Transverse colon (tissue), 4 donors: Measurements from ENCODE around the gene RBM3. TPM values are rescaled to one million over a fixed set of nuclear protein-coding genes. Genes with fewer than 3 reads are reported as not detected.

ENCODE experiments used
- DNase-seq: peaks from one replicate; pipeline ENCODE4 v3.0.0-alpha.2; 2019
- H3K27ac ChIP-seq, 4 donors: fragments of 200-600 bp; sonication (generic); 2 replicates each; pipeline ENCODE4 v1.5.1; 2016 to 2018; ENCODE audit warnings: inconsistent platforms in 4 of 4
- H3K27me3 ChIP-seq: fragments of 200-600 bp; sonication (generic); 2 replicates; pipeline ENCODE4 v1.5.1; 2017; ENCODE audit warnings: inconsistent platforms
- H3K36me3 ChIP-seq, 4 donors: fragments of 200-600 bp; sonication (generic); 2 replicates each; pipeline ENCODE4 v1.5.1; 2017 to 2019; ENCODE audit warnings: inconsistent platforms in 4 of 4
- H3K4me1 ChIP-seq, 4 donors: fragments of 200-600 bp; sonication (generic); 2 replicates each; pipeline ENCODE4 v1.5.1; 2017 to 2020; ENCODE audit warnings: inconsistent platforms in 4 of 4
- H3K4me3 ChIP-seq, 4 donors: fragments of 200-600 bp; sonication (generic); 1 replicate in 1 of 4; 2 replicates in 3 of 4; pipeline versions ENCODE4 v1.5.1 to v1.6.1; 2017 to 2019; ENCODE audit warnings: inconsistent platforms in 4 of 4
- H3K9me3 ChIP-seq, 2 donors: fragments of 200-600 bp; sonication (generic); 2 replicates each; pipeline ENCODE4 v1.5.1; 2017 to 2019; ENCODE audit warnings: inconsistent platforms in 2 of 2
- EP300 ChIP-seq: sonication (generic); formaldehyde crosslinking; IDR thresholded peaks from one replicate; pipeline ENCODE4 v1.6.1; 2017; ENCODE audit warnings: antibody characterized with exemption, low read depth
- POLR2A ChIP-seq: fragments of 450-650 bp; IDR thresholded peaks from one replicate; pipeline ENCODE4 v1.6.1; 2016; ENCODE audit warnings: antibody characterized with exemption, mild to moderate bottlenecking, moderate library complexity
- POLR2AphosphoS5 ChIP-seq, 3 donors: sonication (generic); formaldehyde crosslinking; IDR thresholded peaks; one replicate each; pipeline ENCODE4 v1.6.1; 2016; ENCODE audit warnings: antibody characterized with exemption in 3 of 3
- WGBS, 2 donors: methylation state at CpG; one replicate each; pipeline ENCODE4 v1.1.5; 2018; ENCODE audit warnings: low coverage in 1 of 2; 5-methylcytosine and 5-hydroxymethylcytosine counted together
- in situ Hi-C, 4 donors: fragments of 200-750 bp; cut with MboI; loops; one replicate each; pipeline versions ENCODE4 v1.15.0 to v1.15.1; 2017; ENCODE audit warnings: low sequenced_read_pairs in 3 of 4, low pct_ligation_motif_present in 1 of 4, low pct_unique_long_range_greater_than_20kb in 1 of 4
- intact Hi-C: fragments of 100-400 bp; cut with DNase I; formaldehyde crosslinking; loops from one replicate; pipeline ENCODE4 v1.15.1; 2023; ENCODE audit warnings: low total_unique reads
- total RNA-seq, 4 donors: library from RNA; depleted of rRNA; stranded (reverse); fragments of >200 nt; gene quantifications; one replicate each; pipeline ENCODE4 v1.1.0, GENCODE V29; 2016
- TF ChIP-seq, protein P1 (sequence below), 5 experiments: fragments of 200-600 bp in 3 of 5; fragments of 450-650 bp in 2 of 5; sonication (generic) in 3 of 5; IDR thresholded peaks; 1 replicate in 2 of 5; 2 replicates in 3 of 5; pipeline ENCODE4 v1.5.1; 2016 to 2017; ENCODE audit warnings: antibody characterized with exemption in 5 of 5, inconsistent platforms in 3 of 5, mild to moderate bottlenecking in 2 of 5, moderate library complexity in 1 of 5

RBM3 gene
- total RNA-seq, 4 donors from 2014 or later = 65.7 to 157 (median 127) TPM

DNA sequence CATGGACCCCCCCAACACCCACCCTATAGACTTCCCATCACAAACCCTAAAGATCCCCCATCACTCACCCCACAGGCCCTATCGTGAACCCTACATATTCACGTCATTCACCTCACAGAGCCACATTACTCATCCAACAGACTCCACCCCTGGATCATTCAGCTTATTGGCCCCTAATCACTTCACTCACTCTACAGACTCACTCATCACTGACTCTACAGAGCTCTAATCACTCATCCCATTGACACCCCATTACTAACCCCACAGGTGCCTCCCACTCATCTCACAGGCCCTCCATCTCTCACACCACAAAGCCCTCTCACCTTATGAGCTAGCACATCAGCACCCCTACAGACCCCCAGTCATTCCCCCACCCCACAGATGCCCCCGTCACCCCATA, 41.1 kb upstream of the RBM3 start:
- H3K9me3 ChIP-seq = no peaks in the 10 kb centered on the region
- H3K4me1 ChIP-seq = no peaks in the 10 kb centered on the region
- DNase-seq = no peak
- H3K4me3 ChIP-seq = no peak overlapping the region
- no peaks in the 10 kb centered on the region for H3K27me3 ChIP-seq
- TF ChIP-seq EP300 = no peak
- TF ChIP-seq POLR2AphosphoS5 (IDR thresholded peaks at IDR 0.05) = no peak
- TF ChIP-seq, protein P1, sequence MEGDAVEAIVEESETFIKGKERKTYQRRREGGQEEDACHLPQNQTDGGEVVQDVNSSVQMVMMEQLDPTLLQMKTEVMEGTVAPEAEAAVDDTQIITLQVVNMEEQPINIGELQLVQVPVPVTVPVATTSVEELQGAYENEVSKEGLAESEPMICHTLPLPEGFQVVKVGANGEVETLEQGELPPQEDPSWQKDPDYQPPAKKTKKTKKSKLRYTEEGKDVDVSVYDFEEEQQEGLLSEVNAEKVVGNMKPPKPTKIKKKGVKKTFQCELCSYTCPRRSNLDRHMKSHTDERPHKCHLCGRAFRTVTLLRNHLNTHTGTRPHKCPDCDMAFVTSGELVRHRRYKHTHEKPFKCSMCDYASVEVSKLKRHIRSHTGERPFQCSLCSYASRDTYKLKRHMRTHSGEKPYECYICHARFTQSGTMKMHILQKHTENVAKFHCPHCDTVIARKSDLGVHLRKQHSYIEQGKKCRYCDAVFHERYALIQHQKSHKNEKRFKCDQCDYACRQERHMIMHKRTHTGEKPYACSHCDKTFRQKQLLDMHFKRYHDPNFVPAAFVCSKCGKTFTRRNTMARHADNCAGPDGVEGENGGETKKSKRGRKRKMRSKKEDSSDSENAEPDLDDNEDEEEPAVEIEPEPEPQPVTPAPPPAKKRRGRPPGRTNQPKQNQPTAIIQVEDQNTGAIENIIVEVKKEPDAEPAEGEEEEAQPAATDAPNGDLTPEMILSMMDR (IDR thresholded peaks at IDR 0.05) = no peak
- TF ChIP-seq POLR2A = no peak
- 83% methylated on average over 3 of the region's 3 CpGs; no CpG with 5 or more reads in 1 of the 2 donors for WGBS, 2 donors
- in situ Hi-C loops = no loop called here
- H3K27ac ChIP-seq = no peak overlapping the region
- H3K36me3 ChIP-seq = no peaks in the 10 kb centered on the region
- intact Hi-C loops = no loop called here

DNA sequence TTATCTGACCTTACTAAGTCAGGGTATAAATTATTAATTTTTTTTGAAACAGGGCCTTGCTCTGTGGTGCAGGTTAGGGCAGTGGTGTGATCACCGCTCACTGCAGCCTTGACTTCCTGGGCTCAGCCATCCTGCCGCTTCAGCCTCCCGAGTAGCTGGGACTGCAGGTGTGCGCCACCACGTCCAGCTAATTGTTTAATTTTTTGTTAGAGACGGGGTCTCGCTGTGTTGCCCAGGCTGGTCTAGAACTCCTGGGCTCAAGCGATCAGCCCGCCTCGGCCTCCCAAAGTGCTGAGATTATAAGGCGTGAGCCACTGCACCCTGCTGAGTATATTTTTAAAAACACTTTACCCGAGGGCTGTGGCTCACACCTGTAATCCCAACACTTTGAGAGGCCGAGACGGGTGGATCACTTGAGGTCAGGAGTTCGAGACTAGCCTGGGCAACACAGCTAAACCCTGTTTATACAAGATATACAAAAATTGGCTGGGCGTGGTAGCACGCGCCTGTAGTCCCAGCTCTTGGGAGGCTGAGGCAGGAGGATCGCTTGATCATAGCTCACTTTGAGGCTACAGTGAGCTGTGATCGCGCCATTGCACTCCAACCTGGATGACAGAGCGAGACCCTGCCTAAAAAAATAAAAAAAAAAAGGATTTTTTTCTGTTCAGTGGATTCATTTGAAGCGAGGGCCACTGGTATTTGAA, 35.5 kb upstream of the RBM3 start:
- Histone ChIP-seq H3K9me3 (no peaks in the 10 kb centered on the region), H3K36me3 (no peaks in the 10 kb centered on the region), H3K4me3 (peak overlapping the region in 2 of 4 donors; percentile 57 to 73), H3K27ac (peak overlapping the region; percentile 87 to 92 (median 90)), H3K27me3 (no peaks in the 10 kb centered on the region), H3K4me1 (peaks cover 0 to 10% (median 4%) of the 10 kb centered on the region in 4 donors)
- WGBS, 2 donors = 83% methylated on average over 23 of the region's 23 CpGs; no CpG with 5 or more reads in 1 of the 2 donors
- intact Hi-C loops (no loop called here), in situ Hi-C loops (no loop called here)
- DNase-seq = no peak
- TF ChIP-seq, protein P1 (IDR thresholded peaks at IDR 0.05) = no peak
- TF ChIP-seq POLR2A = no peak
- no peak for TF ChIP-seq EP300
- no peak for TF ChIP-seq POLR2AphosphoS5 (IDR thresholded peaks at IDR 0.05)

DNA sequence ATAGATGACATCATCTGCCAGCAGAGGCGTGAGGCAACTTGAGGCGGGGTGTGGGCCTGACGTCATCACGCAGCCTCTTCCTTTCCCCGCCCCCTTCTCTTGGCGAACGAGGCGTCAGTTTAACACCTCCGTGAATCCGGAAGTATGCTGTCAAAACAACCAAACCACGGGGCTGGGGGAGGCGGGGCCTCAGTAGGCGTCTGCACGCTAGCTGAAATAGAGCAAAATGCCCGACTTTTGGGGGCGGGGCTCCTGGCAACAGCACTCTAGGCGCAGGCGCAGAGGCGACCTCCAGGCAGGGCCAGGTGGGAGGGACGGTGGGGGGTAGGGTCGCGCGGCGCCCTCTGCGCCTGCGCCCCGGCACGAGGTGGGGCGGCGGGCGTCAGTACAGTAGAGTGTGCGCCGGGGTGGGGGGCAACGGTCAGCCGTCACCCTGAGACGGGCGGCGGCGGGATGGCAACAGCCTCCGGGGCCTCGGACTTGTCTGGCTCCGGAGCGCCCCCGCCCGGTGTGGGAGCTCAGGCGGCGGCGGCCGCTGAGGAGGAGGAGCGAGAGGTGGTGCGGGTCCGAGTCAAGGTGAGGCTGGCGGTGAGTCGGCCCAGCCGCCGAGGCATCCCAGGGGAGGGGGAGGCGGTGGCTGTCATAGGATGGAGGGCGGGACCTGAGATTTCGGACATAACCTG, 34.8 kb upstream of the RBM3 start, which contains the start of gene TBC1D25:
Gene TBC1D25, plus strand, starts transcription at position 370 of the 683 bp plus-strand sequence. Its CDS starts 84 bp downstream, at position 454.
- WGBS, 2 donors = 65% methylated on average over 58 of the region's 59 CpGs; no CpG with 5 or more reads in 1 of the 2 donors
- intact Hi-C loops (no loop called here), in situ Hi-C loops (no loop called here)
- Histone ChIP-seq H3K4me1 (peaks cover 0 to 10% (median 4%) of the 10 kb centered on the region in 4 donors), H3K4me3 (peak within 1 kb of the TSS; percentile 49 to 73 (median 58)), H3K9me3 (no peaks in the 10 kb centered on the region), H3K27ac (peak within 1 kb of the TSS; percentile 87 to 92 (median 90)), H3K27me3 (no peaks in the 10 kb centered on the region), H3K36me3 (no peaks in the 10 kb centered on the region)
- TF ChIP-seq, protein P1 (IDR thresholded peaks at IDR 0.05) = peak in 4 of 5 experiments; percentile 32 to 61 (median 46)
- TF ChIP-seq EP300 (no peak), POLR2A (peak; percentile 74), POLR2AphosphoS5 (IDR thresholded peaks at IDR 0.05) (peak in 2 of 3 donors; percentile 51 to 54)
- DNase-seq = peak; percentile 98

DNA sequence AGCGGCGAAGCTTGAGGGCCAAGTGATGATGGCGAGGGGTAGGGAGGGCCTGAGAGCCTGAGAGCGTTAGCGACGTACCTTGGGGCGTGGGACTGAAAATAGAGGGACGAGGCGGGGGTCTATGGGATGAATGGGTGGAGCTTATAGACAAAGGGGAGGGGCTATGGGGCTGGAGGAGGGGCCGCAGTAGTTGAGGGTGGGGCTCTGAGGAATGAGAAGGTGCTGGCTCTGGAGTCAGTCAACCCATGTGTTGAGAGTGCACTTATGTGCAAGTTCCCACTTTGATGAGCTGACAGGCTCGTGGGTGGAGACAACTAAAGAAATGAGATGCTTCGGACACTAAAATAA, 34.3 kb upstream of the RBM3 start:
- H3K27ac ChIP-seq = peak overlapping the region; percentile 87 to 92 (median 90)
- peaks cover 0 to 10% (median 4%) of the 10 kb centered on the region in 4 donors for H3K4me1 ChIP-seq
- WGBS, 2 donors = 10 to 34% methylated on average over 2 to 12 of the region's 12 CpGs
- TF ChIP-seq POLR2A = no peak
- TF ChIP-seq, protein P1 (IDR thresholded peaks at IDR 0.05) = no peak
- TF ChIP-seq POLR2AphosphoS5 (IDR thresholded peaks at IDR 0.05) = no peak
- TF ChIP-seq EP300 = no peak
- intact Hi-C loops = no loop called here
- in situ Hi-C loops = no loop called here
- no peaks in the 10 kb centered on the region for H3K36me3 ChIP-seq
- no peaks in the 10 kb centered on the region for H3K27me3 ChIP-seq
- peak; percentile 61 for DNase-seq
- no peaks in the 10 kb centered on the region for H3K9me3 ChIP-seq
- H3K4me3 ChIP-seq = peak overlapping the region; percentile 49 to 73 (median 58)
